IPS-18c (cell line): Measurements from ENCODE around the gene FRMD6.

Source experiments
- H3K4me3 ChIP-seq: 2 replicates; pipeline ENCODE4 v1.7.0; 2013; ENCODE audit warnings: low read depth, mild to moderate bottlenecking, low read length, moderate library complexity; ENCODE audit not compliant: insufficient read depth
- H3K9me3 ChIP-seq: one replicate; pipeline ENCODE4 v1.6.1; 2013; ENCODE audit warnings: mild to moderate bottlenecking, low read length, moderate library complexity; ENCODE audit not compliant: control insufficient read depth, insufficient read depth

FRMD6 gene

DNA sequence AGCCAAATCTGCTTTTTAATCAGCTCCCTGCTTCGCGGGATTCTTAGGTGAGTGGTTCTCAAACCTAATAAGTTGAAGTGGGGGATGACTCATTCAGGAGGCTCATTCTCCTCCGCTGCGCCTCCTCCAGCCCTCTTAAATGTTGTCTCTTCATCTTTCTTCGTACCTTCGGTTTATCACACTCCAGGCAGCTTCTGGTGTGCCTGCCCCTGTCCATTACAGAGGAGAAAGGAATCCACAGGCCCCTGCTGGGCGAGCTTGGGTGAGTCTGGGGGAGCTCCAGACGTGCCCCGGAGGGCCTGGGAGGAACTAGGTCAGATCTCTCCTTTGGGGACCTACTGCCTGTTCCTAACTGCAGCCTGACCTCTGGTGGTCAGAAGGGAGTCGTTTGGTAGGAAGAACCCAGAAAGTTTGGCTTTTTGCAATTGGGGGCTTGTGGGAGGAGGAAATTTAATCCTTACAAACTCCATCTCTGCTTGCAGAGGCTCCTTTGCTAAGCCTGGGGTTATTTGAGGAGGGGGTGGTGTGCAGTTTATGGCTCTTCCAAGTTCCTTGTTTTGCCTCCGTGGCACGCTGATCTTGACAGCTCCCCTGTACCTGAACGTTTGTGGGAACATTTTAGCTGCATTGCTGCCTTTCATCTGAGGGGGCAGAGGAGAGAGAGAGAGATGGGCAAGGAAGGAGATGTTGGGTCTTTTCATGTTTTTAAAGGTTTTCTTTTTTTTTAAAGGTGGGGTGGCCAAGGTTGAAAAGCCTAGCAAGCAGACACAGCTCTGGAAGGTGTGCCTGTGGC, 124.6 kb downstream of the FRMD6 start:
- H3K4me3 ChIP-seq: no peak overlapping the region
- no peaks in the 10 kb centered on the region for H3K9me3 ChIP-seq

DNA sequence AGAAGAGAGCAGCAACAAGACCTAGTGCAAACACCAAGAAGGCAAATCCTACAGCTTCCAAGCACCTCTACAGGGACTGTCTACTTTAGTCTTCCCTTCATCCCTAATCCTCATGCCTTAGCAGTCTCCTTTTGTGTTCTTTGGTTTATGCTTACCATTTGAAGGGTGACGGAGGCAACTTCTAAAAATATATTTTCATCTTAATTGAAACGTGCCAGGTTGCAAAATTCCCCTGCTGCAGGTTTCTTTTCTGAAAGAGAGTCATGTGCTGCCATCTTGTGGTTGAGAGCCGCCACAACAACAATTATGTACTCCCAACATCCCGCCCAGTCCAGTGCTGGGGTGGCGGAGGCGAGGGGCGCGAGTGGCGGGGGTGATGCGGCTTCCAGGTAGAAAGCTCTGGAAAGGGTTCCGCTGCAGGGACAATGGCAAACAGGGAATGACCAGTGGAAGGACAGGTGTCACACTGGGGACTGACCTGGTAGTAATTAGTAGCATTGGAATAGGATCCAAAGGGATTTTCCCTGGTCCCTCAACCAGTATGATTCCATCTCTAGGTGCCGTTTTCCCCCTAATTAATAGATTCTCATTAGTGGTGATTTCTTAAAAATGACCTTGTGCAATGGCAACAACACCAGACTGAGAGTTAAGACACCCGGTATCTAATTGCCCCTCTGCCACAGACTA, 128.4 kb downstream of the FRMD6 start:
- H3K9me3 ChIP-seq: no peaks in the 10 kb centered on the region
- no peak overlapping the region for H3K4me3 ChIP-seq
